Measurements from ENCODE around the gene WNT10A.

- TF ChIP-seq CTCF (IDR thresholded peaks at IDR 0.05) (no peak), POLR2A (IDR thresholded peaks at IDR 0.05) (no peak)
Measured at GRCh38 chr2:218849721-218850120, 30.9 kb upstream of the WNT10A start.
